ENCODE data around the gene WDR33.
"Not testable (repeated sequence)": the region's sequence is repeated elsewhere in the genome, so short reads cannot be mapped to it uniquely, and the experiment has no call there.

Gene WDR33

DNA sequence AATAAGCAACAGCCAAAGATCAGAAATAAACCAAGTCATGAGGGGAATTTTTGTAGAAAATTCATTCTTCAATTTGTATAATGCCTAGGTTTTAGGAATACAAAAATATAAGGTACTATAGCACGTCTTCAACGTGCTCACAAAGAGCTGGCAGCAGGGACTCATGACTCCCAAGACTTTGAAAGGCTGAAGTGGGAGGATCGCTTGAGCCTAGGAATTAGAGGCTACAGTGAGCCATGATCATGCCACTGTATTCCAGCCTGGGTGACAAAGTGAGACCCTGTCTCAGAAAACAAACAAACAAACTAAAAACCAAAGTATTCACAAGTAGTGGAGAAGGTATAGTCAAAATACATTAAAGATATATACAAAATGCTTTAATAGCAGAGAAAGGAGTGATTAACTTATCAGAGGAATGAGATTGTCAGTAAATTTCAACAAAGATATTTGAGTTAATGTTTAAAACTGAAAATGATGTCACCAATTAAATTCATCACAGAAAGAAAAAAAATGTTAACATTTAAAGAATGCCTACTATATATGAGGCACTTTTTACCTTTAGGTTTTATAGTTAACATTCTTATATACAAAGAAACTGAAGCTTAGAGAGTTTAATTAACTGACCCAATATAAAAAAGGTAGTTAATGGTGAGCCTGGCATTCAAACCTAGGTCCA, 3.2 kb downstream of the WDR33 start:
- DNase-seq: no peak

DNA sequence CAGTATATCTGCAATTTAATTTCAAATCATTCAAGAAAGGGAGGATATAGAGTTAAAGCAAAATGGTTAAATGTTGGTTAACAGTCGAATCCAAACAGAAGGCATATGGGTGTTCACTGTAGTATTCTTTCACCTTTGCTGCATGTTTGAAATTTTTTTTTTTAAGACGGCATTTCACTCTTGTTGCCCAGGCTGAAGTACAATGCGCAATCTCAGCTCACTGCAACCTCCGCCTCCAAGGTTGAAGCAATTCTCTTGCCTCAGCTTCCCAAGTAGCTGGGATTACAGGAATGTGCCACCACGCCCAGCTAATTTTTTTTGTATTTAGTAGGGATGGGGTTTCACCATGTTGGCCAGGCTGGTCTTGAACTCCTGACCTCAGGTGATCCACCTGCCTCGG, 4.1 kb downstream of the WDR33 start:
- not testable (repeated sequence) for DNase-seq

DNA sequence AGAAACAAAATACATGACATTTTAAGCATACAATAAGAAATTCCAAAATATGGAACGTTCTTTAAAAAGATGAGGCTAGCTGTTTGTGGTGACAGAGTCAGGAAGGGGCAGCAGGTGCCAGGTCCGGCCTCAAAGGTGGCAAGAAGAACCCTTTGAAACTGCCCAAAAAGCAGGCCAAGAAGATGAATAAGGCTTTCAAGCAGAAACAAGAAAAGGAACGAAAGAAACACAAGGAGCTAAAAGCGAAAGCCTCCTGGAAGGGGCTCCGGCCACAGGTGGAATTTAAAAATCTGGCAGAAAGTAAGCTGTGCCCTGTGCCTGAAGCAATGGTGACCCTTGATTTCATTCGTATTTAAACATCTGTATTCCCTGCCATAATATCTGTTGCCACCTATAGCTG, 5.5 kb downstream of the WDR33 start:
- DNase-seq: no peak

DNA sequence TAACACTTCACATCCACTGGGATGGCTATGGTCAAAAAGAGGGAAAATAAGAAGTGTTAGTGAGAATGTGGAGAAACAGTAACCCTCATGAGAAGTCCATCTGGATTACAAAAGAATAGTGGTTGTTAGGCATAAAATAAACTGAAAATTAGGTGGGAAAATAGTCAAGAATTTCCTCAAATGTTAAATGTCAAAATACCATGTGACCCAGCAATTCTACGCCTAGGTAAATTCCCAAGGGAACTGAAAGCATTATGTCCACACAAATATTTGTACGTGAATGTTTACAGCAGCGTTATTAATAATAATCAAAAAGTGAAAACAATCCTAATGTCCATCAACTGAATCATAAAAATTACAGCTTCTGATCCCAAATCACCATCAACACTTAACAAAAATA, 11.0 kb downstream of the WDR33 start:
- no peak for DNase-seq

DNA sequence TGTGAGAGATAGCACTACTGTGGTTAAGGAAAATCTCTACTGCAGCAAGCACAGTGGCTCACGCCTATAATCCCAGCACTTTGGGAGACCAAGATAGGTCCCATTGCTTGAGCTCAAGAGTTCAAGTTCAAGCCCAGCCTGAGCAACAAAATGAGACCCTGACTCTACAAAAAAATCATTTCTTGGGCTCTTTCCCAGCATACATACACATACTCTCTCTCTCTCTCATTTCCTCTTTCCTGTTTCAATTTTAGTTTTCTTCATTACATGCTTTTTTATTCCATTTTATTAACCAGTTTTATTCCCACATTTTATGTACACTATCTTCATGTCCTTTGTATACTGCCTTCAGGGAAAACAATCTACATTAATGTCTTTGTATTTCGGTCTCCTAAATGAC, 14.6 kb downstream of the WDR33 start:
- DNase-seq: no peak

DNA sequence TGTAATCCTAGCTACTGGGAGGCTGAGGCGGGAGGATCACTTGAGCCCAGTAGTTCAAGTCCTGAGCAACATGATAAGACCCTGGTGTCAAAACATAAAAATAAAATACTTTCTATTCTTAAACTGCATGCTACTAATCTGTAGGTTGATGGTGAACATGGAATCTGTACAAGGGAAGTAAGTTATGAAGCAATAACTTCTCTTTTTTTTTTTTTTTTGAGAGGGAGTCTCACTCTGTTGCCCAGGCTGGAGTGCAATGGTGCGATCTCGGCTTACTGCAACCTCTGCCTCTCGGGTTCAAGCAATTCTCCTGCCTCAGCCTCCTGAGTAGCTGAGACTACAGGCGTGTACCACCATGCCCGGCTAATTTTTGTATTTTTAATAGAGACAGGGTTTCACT, 16.1 kb downstream of the WDR33 start:
- not testable (repeated sequence) for DNase-seq

DNA sequence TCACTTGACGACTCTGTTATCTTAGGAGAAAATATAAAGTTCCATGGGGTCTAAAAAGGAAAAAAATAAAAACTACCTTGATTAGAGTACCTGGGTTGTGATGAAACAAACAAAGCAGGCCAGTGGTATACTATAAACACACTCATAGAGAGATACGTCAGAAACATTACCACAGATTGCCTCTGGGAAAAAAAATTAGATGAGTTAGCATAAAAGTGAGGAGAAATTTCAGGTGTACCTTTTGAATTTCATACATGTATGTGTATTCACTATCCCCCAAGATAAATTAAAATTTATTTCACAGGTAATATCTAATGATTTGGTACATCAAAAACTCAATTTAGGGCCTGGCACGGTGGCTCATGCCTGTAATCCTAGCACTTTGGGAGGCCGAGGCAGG, 18.2 kb downstream of the WDR33 start:
- no peak for DNase-seq

DNA sequence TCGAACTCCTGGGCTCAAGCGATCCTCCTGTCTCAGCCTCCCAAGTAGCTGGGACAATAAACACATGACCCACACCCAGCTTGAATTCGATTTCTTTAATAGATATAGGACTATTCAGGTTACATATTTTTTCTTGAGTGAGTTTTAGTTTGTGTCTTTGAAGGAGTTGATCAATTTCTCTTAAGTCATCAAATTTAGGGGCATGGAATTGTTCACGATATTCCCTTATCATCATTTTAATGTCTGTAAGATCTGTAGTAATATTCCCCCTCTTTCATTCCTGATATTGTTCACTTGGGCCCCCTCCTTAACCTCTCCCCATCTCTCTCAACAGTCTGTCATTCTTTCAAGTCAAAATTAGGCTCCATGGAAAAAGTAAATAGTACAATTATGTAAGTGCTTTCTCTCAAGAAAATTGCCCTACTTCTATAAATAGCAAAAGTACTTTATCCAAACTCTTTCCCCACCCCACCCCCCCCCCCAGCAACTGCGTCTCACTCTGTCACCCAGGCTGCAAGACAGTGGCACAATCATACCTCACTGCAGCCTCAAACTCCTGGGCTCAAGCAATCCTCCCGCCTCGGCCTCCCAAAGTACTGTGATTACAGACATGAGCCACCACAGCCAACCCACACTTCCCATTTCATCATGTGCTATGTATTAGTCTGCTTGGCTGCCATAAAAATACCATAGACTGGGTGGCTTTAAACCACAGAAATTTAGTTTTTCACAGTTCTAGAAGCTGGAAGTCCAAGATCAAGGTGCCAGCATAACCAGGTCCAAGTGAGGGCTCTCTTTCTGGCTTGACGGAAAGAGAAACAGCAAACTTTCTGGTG, 20.1 kb downstream of the WDR33 start:
- no peak for DNase-seq

DNA sequence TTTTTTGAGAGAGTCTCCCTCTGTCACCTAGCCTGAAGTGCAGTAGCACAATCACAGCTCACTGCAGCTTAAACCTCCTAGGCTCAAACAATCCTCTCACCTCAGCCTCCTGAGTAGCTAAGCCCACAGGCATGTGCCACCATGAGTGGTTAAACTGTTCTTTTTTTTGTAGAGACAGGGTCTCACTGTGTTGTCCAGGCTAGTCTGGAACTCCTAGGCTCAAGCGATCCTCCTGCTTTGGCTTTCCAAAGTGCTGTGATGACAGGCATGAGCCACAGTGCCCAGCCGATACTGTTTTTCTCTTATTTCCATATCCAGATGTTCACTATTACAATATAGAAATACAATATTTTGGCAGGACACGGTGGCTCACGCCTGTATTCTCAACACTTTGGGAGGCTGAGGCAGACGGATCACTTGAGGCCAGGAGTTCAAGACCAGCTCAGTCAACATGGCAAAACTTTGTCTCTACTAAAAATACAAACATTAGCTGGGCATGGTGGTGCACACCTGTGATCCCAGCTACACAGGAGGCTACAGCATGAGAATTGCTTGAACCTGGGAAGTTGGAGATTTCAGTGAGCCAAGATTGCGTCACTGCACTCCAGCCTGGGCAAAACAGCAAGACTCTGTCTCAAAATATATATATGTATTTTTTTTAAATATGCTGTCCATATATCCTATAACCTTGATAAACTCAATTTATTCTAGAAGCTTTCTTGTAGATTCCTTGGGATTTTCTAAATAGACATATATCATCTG, 24.7 kb downstream of the WDR33 start:
- DNase-seq: no peak

DNA sequence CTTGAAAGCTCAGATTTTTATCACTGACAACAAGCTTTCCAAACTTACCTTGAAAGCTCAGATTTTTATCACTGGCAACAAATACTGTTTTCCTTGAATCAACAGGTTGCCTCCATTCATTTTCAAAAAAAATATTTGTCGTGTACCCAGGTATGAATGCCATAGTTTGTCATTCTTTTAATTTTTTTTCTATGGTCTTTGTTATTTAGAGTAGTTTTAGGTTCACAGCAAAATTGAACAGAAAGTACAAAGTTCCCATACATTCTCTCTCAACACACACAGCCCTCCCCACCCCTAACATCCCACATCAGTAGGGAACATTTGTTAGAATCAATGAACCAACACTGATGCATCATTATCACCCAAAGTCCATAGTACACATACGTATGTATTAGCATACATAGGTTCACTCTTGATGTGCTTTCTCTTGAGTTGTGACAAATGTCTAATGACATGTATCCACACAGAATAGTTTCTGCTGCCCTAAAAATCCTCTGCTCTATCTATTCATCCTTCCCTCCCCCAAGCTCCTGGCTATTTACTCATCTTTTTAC, 25.9 kb downstream of the WDR33 start:
- DNase-seq: no peak

DNA sequence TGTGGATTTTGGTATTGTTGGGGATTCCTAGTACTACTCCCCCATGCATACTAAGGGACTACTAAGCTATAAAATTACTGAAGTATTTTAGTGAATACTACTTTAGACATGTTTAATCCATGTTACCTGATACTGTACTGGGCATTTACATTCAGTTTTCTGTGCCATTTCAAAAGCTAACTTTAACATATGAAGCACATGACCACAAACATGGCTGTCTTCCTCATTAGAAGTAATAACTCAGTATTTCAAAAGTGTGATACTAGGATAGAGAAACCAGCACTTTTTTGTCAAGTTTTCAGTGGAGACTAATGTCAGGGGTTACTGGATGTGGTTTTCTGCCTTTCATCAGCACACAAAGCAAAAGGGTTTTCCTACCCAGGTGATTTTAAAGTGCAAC, 27.9 kb downstream of the WDR33 start:
- DNase-seq: no peak

DNA sequence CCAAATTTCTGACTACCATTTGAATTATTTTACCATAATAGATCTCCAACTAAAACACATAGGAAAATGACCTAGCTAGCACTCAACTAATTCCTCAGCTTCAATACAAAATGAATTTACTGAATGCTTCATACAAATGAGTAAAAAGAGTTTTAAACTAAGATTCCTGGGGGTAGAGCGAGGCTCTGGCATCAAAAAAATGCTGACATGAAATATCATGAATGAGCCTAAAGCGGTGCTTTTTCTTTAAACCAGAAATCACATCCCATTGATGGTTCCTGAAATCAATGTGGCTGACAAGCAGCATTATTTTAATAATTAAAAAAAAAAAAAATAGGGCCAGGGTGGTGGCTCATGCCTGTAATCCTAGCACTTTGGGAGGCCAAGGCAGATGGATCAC, 32.1 kb downstream of the WDR33 start:
- no peak for DNase-seq

DNA sequence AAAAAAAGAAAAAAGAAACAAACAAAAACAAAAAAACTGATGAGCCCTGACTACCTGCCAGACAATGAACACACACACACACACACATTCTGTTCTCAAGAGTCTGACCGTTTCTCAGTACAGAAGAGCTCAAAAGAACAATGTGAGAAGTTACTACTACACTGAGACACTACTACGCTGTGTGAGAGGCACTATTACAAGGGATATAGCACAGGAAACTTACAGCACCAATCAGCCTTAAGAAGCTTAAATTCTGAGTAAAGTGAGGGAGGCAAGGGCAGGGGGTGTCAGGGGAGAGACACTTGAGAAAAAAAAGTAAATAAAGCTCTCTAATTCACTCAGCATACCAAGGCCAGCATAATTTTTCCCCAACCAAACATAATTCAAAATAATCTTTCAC, 32.5 kb downstream of the WDR33 start:
- DNase-seq: no peak

DNA sequence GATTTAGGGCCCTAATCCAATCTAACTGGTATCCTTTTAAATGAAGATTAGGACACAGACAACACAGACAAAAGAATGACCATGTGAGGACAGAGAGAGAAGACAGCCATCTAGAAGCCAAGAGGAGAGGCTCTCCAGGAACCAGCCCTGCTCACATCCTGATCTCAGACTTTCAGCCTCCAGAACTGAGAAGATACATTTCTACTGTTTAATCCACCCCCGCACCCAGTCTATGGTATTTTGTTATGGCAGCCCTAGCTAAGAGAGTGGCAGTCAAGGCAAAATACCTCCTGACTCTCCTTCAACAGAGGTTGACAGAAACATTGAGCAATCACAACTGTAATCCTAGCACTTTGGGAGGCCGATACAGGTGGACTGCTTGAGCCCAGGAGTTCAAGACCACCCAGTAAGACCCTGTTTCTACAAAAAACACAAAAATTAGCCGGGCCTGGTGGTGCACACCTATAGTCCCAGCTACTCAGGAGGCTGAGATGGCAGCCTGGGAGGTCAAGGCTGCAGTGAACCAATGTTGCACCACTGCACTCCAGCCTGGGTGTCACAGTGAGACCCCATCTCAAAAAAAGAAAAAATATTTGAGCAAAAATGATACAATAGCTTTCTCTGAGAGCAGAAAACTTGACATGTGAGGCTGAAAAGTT, 34.7 kb downstream of the WDR33 start:
- no peak for DNase-seq

DNA sequence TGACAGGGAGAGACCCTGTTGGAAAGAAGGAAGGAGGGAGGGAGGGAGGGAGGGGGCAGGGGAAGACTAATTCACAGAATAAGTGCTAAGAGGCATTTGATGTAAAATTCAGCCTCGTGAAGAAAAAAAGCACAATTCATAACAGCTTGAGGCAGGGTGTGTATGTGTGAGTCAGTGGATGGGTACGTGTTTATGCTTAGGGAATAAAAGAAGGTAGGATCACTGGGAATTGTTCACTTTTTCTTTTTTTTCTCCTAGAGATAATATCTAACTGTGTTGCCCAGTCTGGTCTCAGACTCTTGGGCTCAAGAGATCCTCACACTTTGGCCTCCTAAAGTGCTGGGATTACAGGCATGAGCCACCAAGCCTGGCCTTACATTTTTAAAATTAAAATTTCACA, 39.2 kb downstream of the WDR33 start:
- DNase-seq: no peak

DNA sequence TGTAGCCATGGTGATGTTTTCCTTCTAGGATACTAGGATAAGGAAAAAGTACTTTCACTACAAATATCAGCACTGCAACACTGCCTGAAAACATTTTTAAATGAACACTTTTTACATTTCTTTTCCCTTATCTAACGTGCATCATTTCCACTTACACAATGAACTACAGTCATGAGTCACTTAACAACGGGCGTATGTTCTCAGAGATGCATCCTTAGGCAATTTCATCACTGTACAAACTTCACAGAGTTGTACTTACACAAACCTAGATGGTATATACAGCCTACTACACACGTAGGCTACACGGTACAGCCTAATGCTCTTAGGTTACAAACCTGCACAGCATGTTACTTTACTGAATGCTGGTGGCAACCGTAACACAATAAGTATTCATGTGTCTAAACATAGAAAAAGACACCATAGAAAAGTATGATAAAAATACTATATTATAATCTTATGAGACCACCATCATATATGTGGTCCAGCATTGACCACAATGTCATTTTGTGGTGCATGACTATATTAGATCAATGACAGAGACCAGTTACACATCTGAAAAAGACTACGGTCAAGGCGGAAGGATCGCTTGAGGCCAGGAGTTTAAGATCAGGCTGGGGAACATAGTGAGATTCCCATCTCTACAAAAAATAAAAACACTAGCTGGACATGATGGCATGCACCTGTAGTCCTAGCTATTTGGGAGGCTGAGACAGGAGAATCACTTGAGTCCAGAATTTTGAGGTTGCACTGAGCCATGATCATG, 39.8 kb downstream of the WDR33 start:
- no peak for DNase-seq

DNA sequence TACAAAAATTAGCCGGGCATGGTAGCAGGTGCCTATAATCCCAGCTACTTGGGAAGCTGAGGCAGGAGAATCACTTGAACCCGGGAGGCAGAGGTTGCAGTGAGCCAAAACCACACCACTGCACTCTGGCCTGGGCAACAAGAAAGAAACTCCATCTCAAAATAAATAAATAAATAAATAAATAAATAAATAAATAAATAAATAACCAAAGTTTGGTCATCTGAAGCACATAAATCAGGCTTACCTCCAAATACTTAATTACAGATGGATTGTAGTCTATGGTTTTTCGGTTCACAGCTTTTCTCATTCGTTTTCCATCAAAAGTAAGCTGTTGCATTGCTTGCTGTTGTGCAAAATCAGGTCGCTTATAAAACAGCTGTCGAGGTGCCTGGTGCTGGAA, 40.4 kb downstream of the WDR33 start:
- not testable (repeated sequence) for DNase-seq

DNA sequence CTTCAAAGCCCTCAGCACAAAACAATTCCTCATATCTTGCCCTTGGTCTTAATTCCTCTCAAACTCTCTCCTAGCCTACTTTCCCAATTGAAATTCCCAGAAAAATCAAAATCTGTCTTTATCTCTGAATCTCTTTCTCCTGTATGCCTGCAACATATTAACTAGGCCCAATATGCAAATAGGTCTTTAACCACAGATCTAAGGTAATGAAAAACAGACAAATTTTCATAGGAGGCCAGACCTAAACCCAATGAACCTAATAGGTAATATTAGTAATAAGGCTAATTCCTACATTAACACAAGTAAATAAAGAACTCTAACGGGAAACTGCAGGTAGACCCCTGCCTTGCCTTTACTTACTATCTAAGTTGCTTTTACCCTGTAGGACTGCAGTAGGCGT, 41.4 kb downstream of the WDR33 start:
- DNase-seq: no peak

DNA sequence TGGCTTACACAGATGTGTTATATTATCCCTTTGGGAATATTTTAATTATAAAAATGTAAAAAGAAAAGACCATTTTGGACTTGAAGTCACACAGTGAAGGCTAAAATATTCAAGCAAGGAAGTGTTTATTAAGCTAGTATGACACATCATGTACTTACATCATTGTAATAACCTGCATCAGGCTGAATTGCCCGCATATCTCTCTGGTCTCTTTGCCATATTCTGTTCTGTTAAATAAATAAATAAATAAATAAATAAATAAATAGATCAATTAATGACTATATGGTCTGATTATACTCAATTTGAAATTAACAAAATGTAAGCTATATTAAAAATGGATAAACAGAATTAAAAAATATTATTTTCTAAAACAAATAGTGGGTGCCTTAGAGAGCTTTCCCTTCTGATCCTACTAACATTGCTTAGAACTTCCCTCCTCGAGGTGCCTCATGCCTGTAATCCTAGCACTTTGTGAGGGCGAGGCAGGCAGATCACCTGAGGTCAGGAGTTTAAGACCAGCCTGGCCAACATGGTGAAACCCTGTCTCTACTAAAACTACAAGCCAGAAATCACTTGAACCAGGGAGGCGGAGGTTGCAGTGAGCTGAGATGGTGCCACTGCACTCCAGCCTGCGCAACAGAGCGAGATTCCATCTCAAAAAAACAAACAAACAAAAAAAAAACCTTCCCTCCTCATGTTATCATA, 42.0 kb downstream of the WDR33 start:
- DNase-seq: no peak

DNA sequence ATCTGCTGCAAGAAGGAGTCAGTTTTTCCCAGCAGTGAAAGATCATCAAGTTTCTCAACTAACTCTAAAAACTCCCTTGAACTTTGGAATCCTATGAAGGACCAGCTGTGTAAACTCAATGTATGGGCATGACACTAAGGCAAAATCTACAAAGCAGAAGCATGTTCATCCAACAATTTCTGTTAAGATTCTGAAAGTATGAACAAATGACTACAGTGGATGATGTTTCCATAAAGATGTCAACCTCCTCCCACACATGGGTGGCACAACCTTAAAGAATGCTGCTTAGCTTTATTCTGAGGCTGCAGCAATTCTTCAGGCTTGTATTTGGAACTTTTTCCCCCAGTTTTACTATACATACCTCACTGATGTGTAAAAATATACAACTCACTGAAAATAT, 47.2 kb downstream of the WDR33 start:
- no peak for DNase-seq

DNA sequence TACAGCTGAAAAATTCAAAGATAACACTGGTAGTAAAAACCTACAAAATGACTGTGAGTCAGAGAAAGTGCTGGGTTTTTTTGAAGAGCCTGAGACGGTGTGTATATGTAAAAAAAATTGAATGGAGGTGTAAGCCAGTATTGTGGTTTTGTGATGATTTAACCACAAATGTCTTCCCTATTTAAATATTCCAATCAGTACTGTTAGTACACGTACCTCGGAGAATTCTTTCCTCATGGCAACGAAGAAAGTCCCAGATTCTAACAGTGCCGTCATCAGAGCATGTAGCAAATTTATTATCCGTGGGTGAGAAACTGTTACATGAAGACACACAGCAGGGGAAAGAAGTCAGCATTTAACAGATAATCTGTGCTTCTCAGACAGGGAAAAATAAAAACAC, 48.1 kb downstream of the WDR33 start:
- no peak for DNase-seq

DNA sequence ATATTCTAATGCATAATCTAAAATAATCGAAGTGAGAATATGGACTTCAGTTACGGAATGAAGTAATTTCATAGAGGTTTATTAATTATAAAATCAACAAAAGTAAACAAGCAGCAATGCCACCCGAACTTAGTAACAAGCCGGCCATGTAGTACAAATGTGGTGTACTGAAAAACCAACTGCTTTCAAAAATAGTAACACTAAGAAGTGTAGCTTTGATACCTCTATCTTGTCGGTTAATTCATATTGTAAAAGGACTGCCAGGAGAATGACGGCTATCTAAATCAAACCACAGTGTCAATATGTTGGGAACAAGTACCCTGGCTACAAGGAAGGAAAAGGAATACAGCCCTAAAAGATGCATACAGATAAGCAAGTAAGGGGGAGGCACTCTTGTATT, 48.5 kb downstream of the WDR33 start:
- no peak for DNase-seq
